Smooth muscle cell (in vitro differentiated cells): ENCODE data around the gene VAC14. TPM values are rescaled to one million over a fixed set of nuclear protein-coding genes. Genes with fewer than 3 reads are reported as not detected.

Experiments
- DNase-seq: peaks from one replicate; lab custom pipeline; 2025; ENCODE audit not compliant: unreplicated experiment; lab: John Stamatoyannopoulos, UW
- H2AFZ ChIP-seq: fragments of 200-600 bp; sonication (generic); 2 replicates; pipeline ENCODE4 v1.6.0; 2016; ENCODE audit warnings: antibody characterized with exemption, low read depth, mild to moderate bottlenecking
- H3F3A ChIP-seq: fragments of 200-600 bp; sonication (generic); 2 replicates; pipeline ENCODE4 v1.6.0; 2017; ENCODE audit warnings: antibody characterized with exemption, low read depth
- H3K27ac ChIP-seq: fragments of 200-600 bp; sonication (generic); 2 replicates; pipeline ENCODE4 v1.5.1; 2016; ENCODE audit warnings: low read depth, mild to moderate bottlenecking
- H3K27me3 ChIP-seq: fragments of 200-600 bp; sonication (generic); 2 replicates; pipeline ENCODE4 v1.6.1; 2016; ENCODE audit warnings: low read depth, mild to moderate bottlenecking
- H3K36me3 ChIP-seq: fragments of 200-600 bp; sonication (generic); 2 replicates; pipeline ENCODE4 v1.5.1; 2016; ENCODE audit warnings: low read depth
- H3K4me1 ChIP-seq: fragments of 200-600 bp; sonication (generic); 2 replicates; pipeline ENCODE4 v1.5.1; 2016; ENCODE audit warnings: low read depth
- H3K4me2 ChIP-seq: fragments of 200-600 bp; sonication (generic); 2 replicates; pipeline ENCODE4 v1.6.0; 2016; ENCODE audit warnings: mild to moderate bottlenecking
- H3K4me3 ChIP-seq: fragments of 200-600 bp; sonication (generic); 2 replicates; pipeline ENCODE4 v1.5.1; 2016; ENCODE audit warnings: mild to moderate bottlenecking
- H3K79me2 ChIP-seq: fragments of 200-600 bp; sonication (generic); 2 replicates; pipeline ENCODE4 v1.6.0; 2016; ENCODE audit warnings: low read depth, mild to moderate bottlenecking
- H3K9ac ChIP-seq: fragments of 200-600 bp; sonication (generic); 2 replicates; pipeline ENCODE4 v1.6.0; 2016; ENCODE audit warnings: low read depth
- H3K9me3 ChIP-seq: fragments of 200-600 bp; sonication (generic); replicated peaks from 2 replicates; pipeline ENCODE4 v1.5.1; 2016; ENCODE audit warnings: low read depth
- H4K20me1 ChIP-seq: fragments of 200-600 bp; sonication (generic); 2 replicates; pipeline ENCODE4 v1.6.0; 2016; ENCODE audit warnings: low read depth
- WGBS: methylation state at CpG from one replicate; pipeline ENCODE4 v1.1.7; 2016; ENCODE audit warnings: low lambda C conversion rate; 5-methylcytosine and 5-hydroxymethylcytosine counted together
- polyA plus RNA-seq: library from polyadenylated mRNA; unstranded; fragments of >200 nt; fragmentation: Nextera tagmentation; extraction: Ambion mirVana; gene quantifications from 2 replicates; pipeline ENCODE4 v1.2.1, GENCODE V29; 2016
- total RNA-seq: library from RNA; depleted of rRNA; stranded (reverse); fragments of >200 nt; gene quantifications from 2 replicates; pipeline ENCODE4 v1.2.3, GENCODE V29; 2014
- TF ChIP-seq, protein P1 (sequence below): fragments of 200-600 bp; sonication (generic); IDR thresholded peaks from 2 replicates; pipeline ENCODE4 v1.5.1; 2017; ENCODE audit warnings: borderline replicate concordance, mild to moderate bottlenecking, antibody characterized with exemption; ENCODE audit not compliant: insufficient read depth, poor library complexity, severe bottlenecking

VAC14 gene
- total and polyA plus RNA-seq, 2 experiments from 2014 or later, result 27.9 to 52.3 TPM

DNA sequence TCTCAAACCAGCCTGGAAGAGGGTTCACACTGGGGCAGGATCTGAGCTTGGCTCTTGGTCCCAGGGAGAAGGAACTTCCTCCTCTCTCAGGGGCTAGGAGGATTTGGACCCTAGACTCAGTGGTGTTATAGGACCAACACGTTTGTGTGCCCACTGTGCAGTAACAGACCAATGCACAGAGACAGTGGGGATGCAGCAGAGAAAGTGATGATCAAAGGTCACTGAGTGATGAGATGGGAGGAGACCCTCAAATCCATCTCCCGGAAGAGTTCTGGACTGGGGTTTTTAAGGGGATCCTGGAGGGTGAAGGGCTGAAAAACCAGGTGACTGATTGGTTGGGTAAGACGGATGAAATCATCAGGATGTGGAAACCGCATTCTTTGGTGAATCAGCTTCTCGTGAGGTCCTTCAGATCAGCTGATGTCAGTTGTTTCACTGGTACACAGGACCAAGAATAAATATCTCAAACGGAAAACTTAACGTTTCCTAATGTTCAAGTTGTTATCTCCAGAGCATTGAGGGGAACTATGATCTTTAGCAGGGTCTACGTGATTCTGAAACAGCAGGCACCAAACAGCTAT lies 3.3 kb upstream of the VAC14 start:
- TF ChIP-seq, protein P1, sequence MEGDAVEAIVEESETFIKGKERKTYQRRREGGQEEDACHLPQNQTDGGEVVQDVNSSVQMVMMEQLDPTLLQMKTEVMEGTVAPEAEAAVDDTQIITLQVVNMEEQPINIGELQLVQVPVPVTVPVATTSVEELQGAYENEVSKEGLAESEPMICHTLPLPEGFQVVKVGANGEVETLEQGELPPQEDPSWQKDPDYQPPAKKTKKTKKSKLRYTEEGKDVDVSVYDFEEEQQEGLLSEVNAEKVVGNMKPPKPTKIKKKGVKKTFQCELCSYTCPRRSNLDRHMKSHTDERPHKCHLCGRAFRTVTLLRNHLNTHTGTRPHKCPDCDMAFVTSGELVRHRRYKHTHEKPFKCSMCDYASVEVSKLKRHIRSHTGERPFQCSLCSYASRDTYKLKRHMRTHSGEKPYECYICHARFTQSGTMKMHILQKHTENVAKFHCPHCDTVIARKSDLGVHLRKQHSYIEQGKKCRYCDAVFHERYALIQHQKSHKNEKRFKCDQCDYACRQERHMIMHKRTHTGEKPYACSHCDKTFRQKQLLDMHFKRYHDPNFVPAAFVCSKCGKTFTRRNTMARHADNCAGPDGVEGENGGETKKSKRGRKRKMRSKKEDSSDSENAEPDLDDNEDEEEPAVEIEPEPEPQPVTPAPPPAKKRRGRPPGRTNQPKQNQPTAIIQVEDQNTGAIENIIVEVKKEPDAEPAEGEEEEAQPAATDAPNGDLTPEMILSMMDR, result no peak
- peaks cover 21% of the 10 kb centered on the region for H3K27me3 ChIP-seq
- H3K4me2 ChIP-seq, result no peak overlapping the region
- H3K27ac ChIP-seq, result peak overlapping the region; percentile 68
- H3F3A ChIP-seq, result no peaks in the 10 kb centered on the region
- H2AFZ ChIP-seq, result no peak overlapping the region
- H3K9ac ChIP-seq, result peak overlapping the region; percentile 5
- H3K4me3 ChIP-seq, result no peak overlapping the region
- peaks cover 9% of the 10 kb centered on the region for H3K4me1 ChIP-seq
- no peak for DNase-seq
- no peaks in the 10 kb centered on the region for H3K9me3 ChIP-seq
- H3K36me3 ChIP-seq, result no peaks in the 10 kb centered on the region
- no peaks in the 10 kb centered on the region for H4K20me1 ChIP-seq
- WGBS, result 62% methylated on average over 8 of the region's 8 CpGs
- H3K79me2 ChIP-seq, result peaks cover 15% of the 10 kb centered on the region

DNA sequence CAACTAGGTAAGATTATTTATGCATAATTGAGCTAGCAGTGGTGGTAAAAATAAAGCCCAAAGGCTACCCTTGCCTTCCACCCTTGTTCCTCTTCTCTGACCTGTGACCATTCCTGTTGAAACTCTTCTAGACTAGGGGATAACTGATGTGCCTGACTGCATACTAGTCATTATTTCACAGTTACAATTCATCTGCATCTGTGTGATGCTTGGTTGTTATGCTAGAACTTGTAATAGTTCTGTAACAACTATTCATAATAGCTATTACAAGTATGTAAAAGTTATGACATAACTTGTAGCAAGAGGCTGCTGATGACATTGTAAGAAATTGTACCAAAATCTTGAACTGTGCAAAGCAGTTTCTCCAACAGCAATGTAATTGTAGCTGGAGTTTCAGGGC lies 2.4 kb upstream of the VAC14 start:
- no peak overlapping the region for H2AFZ ChIP-seq
- no peak overlapping the region for H3K4me3 ChIP-seq
- H3K4me1 ChIP-seq, result peaks cover 9% of the 10 kb centered on the region
- no peak overlapping the region for H3K27ac ChIP-seq
- no peak overlapping the region for H3K9ac ChIP-seq
- TF ChIP-seq, protein P1, result no peak
- H3F3A ChIP-seq, result no peaks in the 10 kb centered on the region
- no peaks in the 10 kb centered on the region for H4K20me1 ChIP-seq
- peaks cover 14% of the 10 kb centered on the region for H3K27me3 ChIP-seq
- H3K4me2 ChIP-seq, result no peak overlapping the region
- H3K36me3 ChIP-seq, result no peaks in the 10 kb centered on the region
- peaks cover 22% of the 10 kb centered on the region for H3K79me2 ChIP-seq
- no peak for DNase-seq
- no peaks in the 10 kb centered on the region for H3K9me3 ChIP-seq

DNA sequence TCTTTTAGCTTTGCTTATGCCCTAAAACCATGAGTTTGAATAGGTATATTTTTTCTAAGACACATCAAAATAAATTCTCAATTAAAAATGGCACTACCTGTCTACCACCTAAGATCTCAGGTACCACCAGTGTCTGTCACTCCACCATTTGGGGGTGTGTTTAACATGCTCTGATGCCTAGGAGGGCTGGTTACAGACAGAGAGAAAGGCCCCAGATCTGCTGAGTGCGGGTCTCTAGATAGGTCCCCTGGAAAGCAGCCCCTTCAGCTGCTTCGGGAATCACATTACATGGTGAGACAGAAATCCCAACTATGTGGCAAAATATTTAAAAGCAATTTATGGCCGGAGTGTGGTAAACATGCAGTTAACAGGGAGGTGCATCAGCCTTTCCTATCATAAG lies 653 bp upstream of the VAC14 start:
- Histone ChIP-seq H3K9ac (no peak overlapping the region), H3K36me3 (no peaks in the 10 kb centered on the region), H3F3A (no peaks in the 10 kb centered on the region), H3K27ac (no peak overlapping the region), H3K79me2 (peaks cover 31% of the 10 kb centered on the region), H3K4me2 (peak overlapping the region; percentile 99), H3K4me3 (peak overlapping the region; percentile 90), H3K27me3 (no peaks in the 10 kb centered on the region), H2AFZ (peak overlapping the region; percentile 95), H3K9me3 (no peaks in the 10 kb centered on the region), H3K4me1 (peaks cover 9% of the 10 kb centered on the region), H4K20me1 (no peaks in the 10 kb centered on the region)
- WGBS, result 57% methylated on average over 3 of the region's 3 CpGs
- TF ChIP-seq, protein P1, result no peak
- no peak for DNase-seq

DNA sequence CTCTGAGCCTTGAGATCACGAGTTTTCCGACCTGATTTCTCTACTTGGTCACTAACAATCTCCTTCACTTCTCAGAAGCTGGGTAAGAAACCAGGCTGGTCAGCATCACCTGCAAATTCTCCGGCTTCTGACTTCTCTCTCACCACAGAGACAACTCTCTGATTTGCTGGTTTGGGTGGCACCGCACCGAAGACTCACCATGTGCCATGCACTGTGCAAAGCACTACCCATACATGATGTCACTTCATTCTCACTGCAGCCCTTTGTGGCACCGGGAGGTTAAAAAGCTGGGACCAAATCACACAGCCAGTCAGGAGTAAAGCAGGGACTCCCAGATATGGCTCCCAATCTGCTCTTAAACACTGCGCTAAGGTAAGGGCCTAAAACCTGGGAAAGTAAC lies 647 bp downstream of the VAC14 start:
- Histone ChIP-seq H3K9me3 (no peaks in the 10 kb centered on the region), H4K20me1 (peaks cover 13% of the 10 kb centered on the region), H3K9ac (peak overlapping the region; percentile 90), H3F3A (no peaks in the 10 kb centered on the region), H3K36me3 (no peaks in the 10 kb centered on the region), H3K27ac (no peak overlapping the region), H3K4me2 (peak overlapping the region; percentile 99), H3K4me3 (peak overlapping the region; percentile 90), H3K4me1 (peaks cover 9% of the 10 kb centered on the region), H2AFZ (peak overlapping the region; percentile 95), H3K79me2 (peaks cover 31% of the 10 kb centered on the region), H3K27me3 (no peaks in the 10 kb centered on the region)
- DNase-seq, result no peak
- 32% methylated on average over 7 of the region's 7 CpGs for WGBS
- TF ChIP-seq, protein P1, result no peak
